HG03432 (cell line): ENCODE results near the gene YPEL1.
"Not testable (repeated sequence)": the region's sequence is repeated elsewhere in the genome, so short reads cannot be mapped to it uniquely, and the experiment has no call there.

ENCODE experiments used
- ATAC-seq: cut with Tn5 transposase; IDR thresholded peaks from one replicate; pipeline ENCODE4 v1.9.1; 2021; ENCODE audit warnings: mild to moderate bottlenecking, moderate library complexity; ENCODE audit not compliant: unreplicated experiment

YPEL1 gene

DNA sequence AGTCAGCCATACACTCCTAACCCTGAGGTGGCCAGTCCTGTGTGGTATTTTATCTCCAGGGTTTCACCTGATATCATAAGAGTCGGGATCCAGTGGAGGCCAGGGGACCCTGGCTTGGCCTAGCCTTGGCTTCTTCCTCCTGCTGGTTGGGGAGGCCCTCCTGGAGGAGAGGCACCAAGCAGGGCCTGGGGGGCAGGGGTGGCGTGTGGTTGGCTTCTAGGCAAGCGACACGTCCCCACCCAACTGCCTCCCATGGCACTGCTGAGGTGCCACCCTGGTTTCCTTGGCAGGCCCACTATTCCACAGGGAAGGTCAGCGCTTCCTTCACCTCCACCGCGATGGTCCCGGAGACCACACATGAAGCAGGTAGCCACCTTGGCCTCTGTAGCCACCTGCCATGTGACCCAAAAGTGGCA is 49.4 kb downstream of the YPEL1 start:
- no peak for ATAC-seq

DNA sequence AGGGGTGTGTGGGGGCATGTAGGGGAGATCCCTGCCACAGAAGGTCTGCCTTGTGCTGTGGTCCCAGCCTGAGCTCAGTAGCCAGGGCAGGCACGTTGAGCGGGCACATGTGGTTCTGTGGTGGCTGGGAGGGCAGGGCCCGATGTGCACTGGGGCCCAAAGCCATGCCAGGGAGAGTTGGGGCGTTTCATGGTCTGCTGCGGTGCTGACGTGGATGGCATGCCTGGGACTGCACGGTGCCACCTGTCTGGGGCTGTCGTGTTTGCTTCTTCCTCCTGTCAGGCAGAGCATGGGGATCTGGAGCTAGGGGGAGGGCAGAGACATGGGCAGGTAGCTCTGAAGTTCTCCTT is 50.5 kb downstream of the YPEL1 start:
- ATAC-seq: no peak

DNA sequence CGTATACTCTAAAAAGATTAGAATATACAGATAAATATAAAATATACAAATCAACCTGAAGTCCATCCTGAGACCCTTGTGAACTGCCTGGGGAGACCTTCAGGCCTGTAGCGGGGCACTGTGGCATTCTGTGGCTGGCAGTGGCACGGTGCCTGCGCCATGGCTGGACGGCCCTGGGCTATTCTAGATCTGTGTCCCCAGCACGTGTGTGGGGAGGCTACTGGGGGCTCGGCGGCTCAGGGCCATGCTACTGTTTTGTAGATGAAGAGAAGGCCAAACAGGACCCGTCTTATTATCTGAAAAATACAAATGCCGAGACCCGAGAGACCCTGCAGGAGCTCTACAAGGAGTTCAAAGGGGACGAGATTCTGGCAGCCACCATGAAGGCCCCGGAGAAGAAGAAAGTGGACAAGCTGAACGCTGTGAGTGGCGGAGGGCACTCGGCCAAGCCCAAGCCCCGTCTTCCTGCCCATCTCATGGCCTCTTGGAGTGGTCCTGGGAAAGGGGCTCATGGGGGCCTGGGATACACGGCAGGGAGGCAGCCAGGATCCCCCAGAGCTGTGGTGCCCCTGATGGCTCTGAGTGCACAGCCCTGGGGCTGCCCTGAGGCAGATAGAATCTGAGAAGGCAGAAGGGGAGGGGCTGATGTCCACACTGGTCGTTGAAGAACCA is 51.0 kb downstream of the YPEL1 start:
- ATAC-seq: no peak

DNA sequence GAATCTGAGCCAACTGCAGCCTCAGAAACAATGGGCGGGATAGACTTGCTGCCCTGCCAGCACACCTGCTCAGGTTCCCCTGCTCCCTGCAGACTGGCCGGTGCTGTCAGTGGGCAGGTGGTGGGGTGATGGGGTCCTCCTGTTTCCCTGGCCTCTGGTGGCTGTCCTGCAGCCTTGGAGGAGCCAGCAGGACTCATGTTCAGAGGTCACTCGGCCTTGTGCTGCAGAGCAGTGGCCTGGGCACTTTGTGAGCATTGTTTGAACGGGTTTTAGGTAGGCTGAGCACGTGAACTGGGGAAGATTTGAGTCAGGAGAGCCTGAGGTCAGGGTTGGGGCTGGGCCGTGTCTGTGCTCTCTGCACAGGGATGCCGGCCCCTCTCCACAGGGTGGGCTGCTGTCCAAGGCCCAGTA is 52.2 kb downstream of the YPEL1 start:
- ATAC-seq: no peak

DNA sequence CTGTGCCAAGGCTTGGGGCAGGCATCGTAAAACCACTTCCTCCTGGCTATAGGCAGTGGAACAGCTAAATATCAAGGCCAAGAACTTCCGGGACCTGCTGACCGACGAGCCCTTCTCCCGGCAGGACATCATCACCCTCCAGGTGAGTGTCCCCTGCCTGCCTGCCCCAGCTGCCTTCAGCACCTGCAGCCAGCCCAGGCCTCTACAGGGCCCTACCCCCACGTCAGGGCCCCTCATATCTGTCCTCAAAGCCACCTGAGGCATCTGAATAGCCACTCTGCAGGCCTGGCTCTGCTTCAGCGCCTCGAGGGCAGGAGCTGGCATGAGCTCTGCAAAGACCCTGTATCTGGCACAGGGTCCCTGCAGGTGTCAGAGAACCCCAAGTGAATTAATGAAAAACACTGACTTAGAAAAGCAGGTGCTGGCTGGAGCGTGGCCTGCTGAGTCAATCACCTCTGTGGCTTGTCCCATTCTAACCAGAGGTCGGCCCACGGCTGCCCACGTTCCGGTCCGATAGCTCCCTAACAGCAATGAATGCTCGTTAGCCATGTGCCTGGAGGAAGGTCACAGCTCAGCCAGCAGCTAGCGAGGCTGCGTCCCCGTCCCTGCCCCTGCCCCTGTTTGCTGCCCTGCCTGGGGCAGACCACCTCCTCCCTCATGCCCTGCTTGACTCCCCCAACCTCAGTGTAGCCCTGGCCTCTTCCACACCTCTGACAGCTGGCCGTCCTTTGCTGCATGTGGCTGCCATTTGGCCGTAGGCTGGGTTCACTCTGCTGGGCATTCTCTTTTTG is 53.0 kb downstream of the YPEL1 start:
- no peak for ATAC-seq

DNA sequence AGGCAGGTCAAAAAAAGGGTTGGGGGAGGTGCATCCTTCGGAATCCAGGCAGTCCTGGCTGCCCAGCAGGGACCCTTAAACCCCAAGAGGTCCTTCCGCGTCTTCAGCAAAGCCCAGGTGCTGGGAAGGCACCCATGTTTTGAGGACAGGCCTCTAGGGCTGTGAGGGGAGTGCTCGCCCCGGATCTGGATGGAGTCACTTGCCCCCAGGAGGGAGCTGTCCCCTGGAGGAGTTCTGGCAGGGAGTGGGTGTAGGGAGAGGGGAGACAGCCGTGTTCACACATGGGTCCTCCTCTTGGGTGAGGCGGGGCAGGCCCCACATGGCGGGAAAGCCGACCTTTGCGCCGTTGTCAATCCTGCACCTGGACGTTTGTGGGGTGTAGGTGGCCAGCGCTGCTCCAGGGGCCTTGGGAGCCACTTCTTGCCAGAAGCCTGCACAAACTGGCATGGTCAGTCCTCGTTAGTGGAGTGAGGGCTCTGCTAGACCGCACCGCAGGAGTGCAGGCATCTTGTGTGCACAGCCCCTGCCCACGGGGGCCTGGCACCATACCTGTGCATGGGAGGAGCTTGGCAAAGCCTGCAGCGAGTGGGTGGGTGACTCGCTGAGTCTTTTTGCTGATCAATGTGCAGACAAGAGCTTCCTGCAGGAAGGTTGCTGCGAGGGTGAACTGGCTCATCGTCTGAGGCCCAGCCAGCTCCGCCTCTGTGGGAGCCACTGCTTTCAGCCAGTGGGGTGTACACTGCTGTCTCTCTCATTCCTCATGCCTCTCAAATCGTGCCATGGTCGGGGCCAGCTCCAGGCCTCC is 53.8 kb downstream of the YPEL1 start:
- no peak for ATAC-seq

DNA sequence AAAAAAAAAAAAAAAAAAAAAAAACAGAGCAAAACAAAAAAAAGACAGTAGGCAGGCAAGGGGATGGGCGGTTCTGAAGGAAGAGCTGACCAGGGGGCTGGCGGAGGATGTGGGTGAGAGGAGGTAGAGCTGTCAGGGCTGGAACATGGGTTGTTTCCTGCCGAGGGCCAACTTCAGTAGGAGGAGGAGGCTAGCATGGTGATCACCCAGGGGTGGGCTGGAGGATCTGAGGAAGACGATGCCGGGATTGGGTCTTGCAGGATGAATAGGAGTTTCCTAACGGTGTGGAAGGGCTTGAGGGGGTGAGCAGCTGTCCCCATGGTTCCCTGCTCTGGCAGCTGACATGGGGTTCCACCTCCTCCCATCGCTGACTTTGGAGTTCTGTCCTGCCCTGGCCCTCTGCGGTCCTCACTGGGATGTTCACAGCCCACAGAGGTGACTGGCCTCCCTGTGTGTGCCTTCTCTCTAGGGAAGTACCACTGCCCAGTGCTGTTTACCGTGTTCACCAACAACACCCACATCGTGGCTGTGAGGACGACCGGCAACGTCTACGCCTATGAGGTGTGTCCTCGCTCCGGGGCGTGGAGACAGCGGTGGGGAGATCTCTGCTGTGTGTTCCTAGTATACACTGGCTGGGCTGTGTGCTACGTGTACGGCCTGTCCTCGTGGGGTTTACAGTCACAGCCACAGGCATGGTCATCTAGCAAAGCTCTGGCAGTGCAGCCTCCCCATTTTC is 54.6 kb downstream of the YPEL1 start:
- no peak for ATAC-seq

DNA sequence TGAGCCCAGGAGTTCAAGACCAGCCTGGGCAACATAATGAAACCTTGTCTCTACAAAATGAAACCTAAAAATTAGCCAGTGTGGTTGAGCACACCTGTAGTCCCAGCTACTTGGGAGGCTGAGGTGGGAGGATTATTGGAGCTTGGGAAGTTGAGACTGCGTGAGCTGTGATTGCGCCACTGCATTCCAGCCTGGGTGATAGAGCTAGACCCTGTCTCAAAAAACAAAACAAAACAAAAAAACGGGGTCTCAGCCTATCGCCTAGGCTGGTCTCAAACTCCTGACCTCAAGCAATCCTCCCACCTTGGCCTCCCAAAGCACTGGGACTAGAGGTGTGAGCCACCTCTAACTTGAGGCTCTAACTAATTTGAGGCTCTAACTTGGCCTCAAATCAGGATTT is 56.2 kb downstream of the YPEL1 start:
- no peak for ATAC-seq

DNA sequence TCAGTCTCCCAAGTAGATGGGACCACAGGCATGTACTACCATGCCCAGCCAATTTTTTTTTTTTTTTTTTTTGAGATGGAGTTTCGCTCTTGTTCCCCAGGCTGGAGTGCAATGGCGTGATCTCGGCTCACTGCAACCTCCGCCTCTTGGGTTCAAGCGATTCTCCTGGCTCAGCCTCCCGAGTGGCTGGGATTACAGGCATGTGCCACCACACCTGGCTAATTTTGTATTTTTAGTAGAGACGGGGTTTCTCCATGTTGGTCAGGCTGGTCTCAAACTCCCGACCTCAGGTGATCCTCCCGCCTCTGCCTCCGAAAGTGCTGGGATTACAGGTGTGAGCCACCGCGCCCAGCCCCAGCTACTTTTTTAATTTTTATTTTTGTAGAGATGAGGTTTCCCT is 56.8 kb downstream of the YPEL1 start:
- not testable (repeated sequence) for ATAC-seq

DNA sequence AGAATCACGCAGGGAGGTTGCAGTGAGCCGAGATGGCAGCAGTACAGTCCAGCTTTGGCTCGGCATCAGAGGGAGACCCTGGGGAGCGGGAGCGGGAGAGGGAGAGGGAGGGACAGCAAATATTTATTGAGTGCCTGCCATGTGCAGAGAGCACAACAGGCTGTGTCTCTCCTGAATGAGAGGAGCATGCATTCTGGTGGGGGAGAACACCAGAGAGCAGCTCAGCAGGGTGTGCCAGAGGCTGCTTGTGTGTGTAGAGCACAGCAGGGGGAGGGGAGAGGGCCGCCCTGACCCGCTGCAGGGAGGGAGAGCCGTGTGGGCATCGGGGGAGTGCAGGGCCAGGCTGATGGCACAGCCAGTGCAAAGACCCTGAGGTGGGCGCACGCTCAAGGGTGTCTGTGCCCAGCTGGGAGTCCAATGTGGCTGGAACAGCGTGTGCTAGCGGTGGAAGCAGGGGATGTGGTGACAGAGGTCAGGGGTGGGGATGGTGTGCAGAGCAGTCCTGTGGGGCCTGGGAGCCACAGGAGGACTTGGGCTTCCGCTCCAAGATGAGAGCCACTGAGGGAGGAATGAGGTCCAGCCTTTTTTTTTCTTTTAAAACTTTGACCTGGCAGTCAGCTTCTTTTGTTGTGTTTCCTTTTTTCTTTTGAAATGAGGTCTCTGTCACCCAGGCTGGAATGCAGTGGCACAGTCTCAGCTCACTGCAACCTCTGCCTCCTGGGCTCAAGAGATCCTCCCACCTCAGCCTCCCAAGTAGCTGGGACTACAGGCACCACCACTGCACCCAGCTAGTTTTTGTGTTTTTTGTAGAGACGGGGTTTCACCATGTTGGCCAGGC is 57.8 kb downstream of the YPEL1 start:
- no peak for ATAC-seq

DNA sequence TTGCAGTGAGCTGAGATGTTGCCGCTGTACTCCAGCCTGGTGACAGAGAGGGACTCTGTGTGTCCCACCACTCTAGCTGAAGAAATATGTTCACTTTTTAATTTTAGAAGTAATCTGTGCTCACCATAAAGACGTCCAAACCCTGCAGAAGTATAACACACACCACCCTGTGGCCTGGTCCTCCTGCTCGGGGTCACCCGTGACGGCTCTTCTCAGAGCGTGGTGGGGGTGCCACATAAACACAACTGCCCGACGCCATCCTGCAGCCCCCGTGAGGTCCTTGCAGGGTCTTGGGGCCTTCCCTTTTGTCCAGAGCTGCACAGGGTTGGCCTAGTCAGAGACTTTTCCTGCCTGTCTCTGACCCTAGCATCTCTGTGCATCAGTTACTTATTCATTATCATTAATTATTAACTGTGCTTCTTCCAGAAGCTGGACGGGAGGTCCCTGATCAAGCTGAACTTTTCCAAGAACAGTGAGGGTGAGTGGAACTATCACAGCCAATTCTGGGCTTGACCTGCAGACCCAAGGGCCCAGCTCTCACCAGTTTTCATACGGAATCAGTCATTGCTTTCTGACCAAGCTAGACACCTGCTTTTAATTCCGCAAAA is 60.9 kb downstream of the YPEL1 start:
- no peak for ATAC-seq

DNA sequence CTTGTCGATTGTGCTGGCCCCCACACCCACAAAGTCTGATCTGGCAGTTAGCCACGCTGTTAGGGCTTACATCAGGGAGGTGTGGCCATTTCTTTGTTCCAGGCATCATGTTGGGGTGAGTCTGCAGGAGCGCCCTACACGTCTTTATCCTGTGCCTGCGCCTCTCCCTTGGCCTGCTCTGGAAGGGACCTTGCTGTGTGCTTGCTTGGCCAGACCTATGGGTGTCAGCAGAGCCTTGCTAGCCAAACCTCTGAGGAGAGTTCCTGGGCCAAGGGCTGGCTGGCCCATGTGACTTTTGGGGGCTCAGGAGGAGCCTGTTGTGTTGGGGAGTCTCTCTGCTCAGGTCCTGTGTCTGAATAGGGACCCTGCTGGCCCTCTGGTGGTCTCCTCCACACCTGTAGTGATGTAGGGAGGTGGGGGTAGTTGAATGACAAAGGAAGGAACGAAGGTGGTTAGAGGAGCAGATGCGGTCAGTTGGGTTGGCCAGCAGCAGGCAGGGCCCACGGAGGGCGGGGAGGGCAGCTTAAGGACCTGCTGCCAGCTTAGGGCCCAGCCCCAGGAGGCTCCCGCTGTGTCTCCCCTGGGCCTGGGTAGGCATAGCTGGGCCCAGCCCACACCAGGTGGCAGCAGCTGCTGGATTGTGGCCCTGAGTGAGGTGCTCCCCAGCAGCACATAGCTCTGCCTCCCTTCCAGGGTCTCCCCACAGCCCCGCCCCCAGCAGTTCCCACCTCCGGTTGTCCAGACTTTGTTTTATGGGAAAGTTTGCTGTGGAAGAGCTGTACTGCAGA is 61.9 kb downstream of the YPEL1 start:
- ATAC-seq: no peak

DNA sequence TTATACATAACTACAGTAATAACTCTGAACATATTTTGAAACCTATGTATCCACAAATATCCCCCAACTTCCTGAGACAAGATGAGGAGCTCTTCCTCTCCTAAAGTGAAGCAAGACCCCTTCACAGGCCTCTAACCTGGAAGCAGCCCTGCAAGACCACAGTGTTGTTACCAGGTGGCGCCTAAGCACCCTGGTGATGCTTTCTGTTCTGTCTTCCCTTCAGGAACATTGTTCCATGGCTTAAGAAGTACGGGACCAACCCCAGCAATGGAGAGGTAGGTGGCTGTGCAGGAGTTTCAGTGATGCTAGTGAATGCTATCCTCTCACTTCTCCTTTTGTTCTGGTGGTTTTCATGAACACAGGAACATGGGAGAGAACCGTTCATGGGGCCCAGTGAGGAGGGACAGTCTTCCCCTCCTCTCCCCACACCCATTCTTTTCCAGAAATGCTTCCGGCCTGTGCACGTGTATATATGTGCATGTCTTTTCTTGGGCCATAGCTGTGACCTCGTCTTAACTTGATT is 63.4 kb downstream of the YPEL1 start:
- ATAC-seq: no peak

DNA sequence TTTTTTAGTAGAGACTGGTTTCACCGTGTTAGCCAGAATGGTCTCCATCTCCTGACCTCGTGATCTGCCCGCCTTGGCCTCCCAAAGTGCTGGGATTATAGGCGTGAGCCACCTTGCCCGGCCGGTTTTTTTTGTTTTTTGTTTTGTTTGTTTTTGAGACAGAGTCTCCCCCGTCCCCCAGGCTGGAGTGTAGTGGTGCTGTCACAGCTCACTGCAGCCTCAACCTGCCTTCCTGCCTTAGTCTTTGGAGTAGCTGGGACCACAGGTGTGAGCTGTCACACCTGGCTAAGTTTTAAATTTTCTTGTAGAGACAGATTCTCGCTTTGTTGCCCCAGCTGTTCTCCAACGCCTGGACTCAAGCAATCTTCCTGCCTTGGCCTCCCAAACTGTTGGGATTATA is 66.6 kb downstream of the YPEL1 start:
- ATAC-seq: no peak

DNA sequence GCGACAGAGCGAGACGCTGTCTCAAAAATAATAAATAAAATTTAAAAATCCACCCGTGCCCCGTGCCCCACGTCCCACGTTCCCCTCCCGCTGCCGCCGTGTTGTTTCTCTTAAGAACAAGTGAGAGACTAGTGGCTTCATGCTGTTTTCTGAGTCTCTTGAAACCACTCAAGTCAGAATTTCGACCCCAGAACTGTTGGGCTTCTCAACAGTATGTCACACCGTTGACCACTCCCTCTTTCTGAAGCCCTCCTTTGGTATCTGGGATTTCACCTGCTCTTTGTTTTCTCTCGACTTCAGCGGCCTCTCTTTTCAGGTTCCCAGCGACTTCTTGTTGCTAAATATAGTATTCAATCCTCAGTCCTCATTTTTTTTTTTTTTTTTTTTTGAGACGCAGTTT is 68.8 kb downstream of the YPEL1 start:
- ATAC-seq: no peak

DNA sequence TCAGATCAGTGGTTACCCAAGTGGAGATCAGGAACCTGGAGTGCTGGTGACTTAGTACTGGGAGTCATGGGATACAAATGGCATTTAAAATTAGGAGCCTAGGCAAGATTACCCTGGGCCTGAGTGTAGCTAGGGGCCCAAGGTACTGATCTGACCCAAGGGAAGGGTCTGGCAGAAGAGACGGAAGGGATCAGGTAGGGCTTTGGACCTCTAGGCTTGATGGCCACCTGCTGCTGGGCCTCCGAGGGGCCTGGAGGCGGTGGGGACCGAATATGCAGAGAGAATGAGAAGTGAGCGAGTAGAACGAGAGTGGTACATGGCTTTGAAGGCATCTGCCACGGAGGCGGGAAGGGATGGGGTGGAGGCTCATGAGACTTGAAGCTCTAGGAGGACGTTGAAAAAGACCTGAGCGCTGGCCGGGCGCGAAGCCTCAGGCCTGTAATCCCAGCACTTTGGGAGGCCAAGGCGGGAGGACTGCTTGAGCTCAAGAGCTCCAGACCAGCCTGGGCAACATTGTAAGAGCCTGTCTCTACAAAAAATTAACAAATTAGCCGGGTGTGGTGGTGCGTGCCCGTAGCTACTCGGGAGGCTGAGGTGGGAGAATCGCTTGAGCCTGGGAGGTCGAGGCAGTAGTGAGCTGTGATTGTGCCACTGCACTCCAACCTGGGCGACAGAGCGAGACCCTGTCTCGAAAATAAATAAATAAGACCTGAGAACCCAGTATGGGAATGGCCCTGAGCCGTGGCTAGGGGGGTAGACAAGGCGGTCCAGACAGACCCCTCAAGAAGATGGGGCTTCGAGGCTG is 70.3 kb downstream of the YPEL1 start:
- peak; percentile 3 for ATAC-seq

DNA sequence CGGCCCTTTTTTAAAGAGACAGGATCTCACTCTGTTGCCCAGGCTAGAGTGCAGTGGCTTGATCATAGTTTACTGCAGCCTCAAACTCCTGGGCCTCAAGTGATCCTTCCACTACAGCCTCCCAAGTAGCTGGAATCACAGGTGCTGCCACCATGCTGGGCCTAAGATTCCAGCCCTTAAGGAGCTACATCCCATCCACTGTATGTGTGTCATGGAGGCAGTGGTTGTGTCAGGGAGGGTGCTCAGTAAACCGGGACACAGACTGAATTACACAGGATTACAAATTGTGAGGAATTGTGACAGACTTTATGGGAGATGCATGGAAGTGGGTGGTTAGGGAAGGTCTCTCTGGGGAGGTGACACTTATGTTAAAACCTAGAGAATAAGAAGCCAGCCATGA is 71.9 kb downstream of the YPEL1 start:
- ATAC-seq: no peak

DNA sequence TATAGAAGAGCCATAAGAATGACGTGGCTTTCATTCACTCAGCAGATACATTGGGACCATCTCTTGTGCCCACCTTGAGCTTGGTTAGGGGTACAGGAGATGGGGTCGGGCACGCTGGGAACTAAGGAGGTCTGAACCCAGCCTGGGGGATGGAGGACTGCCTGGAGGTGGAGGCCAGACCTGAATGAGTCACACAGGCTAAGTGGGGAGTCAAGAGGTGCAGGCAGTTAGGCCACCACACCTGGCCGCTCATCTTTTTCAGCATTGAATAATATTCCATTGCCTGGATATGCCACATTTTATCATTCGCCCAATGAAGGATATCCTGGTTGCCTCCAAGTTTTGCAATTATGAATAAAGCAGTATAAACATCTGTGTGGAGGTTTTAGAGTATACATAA is 73.6 kb downstream of the YPEL1 start:
- no peak for ATAC-seq
